Activated CD8-positive, alpha-beta memory T cell treated with anti-CD3 and anti-CD28 coated beads for 48 hours (primary cell): ENCODE data around the gene FAM222B.
"Not testable (repeated sequence)": the region's sequence is repeated elsewhere in the genome, so short reads cannot be mapped to it uniquely, and the experiment has no call there.

Experiments used
- DNase-seq, 3 experiments: peaks; one replicate each; pipeline ENCODE4 v3.0.0-alpha.2; 2020; ENCODE audit warnings: low read depth in 2 of 3, low spot score in 2 of 3

FAM222B gene

DNA sequence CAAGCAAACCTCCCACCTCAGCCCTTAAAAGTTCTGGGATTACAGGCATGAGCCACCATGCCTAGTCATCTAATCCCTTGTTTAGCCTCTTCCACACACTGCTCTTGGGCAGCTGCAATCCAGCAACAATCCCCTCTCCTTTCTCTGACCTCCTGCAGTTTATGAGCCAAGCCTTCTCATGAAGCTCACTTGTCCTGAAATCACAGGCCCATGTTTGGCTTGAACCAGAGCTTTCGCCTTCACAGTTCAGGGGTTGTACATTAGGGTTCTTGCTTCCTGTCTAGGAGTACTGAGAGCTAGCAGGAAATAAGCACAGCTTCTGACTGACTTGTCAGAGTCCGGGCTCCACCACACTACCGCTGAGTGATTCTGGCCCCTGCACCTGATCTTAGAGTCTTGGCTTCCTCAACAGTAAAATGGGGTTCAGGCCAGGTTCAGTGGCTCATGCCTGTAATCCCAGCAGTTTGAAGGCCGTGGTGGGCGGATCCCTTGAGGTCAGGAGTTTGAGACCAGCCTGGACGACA lies 28.5 kb upstream of the FAM222B start:
- DNase-seq = no peak

- DNase-seq = no peak
Measured at GRCh38 chr17:28867276-28867675, 24.7 kb upstream of the FAM222B start.

DNA sequence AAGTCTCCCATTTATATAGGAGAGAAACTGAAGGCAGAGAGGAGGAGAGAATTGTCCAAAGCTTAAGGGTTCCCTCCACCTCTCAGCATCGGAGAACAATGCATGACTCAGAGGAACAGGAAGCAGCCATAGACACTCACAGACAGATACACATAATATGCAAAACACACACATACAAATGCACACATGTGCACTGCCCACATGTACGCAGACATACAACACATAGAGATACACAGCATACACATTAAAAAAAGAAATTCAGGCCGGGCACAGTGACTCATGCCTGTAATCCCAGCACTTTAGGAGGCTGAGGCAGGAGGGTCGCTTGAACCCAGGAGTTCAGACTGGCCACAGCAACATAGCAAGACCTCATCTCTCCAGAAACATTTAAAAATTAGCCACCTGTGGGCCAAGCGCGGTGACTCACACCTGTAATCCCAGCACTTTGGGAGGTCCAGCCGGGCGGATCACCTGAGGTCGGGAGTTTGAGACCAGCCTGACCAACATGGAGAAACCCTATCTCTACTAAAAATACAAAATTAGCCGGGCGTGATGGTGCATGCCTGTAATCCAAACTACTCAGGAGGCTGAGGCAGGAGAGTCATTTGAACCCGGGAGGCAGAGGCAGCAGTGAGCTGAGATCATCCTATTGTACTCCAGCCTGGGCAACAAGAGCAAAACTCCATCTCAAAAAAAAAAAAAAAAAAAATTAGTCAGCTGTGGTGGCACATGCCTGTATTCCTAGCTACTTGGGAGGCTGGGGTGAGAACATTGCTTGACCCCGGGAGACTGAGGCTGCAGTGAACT lies 23.6 kb upstream of the FAM222B start:
- DNase-seq = no peak

- no peak for DNase-seq
Measured at GRCh38 chr17:28864991-28865849, 22.6 kb upstream of the FAM222B start.

DNA sequence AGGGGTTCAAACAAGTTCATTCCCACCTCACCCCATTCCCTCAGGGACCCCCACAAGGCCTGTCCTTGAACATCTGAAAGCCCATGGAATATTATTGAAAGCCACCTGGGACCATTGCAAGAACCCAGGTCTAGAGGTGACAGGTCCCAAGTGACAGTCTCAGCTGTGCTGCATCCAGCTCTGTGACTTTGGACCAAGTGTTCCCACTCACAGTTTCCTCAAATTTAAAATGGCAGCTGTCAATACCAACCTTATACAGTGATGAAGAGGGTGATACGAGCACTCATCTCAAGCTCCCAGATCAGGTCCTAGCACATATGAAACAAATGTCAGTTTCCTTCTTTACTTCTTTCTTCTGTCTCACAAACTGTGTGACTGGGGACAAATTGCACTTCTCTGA lies 21.4 kb upstream of the FAM222B start:
- no peak for DNase-seq

DNA sequence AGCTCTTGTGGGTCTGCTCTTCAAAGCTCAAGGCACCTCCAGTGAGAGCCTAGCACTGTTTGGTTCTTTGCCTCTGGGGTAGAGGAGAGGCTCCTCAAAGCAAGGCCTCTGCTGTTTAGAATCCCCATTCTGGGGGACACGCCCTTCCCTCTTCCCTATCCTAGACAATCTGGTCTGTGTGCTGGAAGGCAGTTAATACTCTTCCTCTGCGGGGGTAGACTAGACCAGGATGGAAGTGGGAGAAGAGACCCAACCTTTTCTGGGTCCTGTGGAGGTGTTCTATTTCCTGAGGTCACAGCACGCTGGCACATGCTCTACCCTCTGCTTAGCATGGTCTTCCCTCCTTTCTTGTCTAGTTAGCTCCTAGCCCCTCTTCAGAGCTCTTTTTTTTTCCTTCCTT lies 20.0 kb upstream of the FAM222B start:
- DNase-seq = no peak

DNA sequence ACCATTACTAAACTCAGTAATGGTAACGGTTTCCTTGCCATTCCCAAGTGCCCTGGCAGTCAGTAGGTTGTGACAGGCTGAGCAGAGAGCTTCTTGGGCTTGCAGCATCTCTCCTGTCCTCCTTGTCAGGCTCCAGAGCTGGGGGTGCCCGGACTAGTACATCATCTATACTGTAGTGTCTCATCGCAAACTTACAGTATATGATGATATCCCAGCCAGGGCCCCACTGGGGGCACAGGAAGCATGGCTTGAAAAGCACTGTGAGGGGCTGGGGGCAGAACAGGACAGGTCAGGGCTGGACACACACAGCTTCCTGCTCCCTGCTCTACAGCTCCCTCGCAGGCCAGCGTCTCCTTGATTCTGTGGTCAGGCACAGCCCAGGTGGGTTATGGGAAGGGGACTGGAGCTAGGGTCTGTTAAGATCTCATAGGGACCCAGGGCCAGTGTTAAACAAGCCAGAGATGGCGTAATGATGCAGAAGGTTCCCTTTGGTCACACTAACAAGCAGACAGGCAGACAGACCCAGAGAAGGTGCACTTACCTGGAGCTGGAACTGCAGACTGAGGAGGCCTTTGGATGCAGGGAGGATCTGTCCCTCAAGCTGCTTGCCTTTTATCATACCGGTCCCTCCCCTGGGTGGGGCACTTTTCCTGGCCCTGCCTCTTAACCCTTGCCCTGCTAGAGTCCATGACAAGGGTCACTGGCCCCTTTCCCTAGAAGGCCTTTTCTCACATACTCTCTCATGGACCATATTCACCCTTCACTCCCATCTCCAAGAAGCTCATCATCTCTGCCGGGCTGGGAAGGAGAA lies 19.0 kb upstream of the FAM222B start:
- no peak for DNase-seq

- no peak for DNase-seq
Measured at GRCh38 chr17:28860363-28860808, 17.8 kb upstream of the FAM222B start.

GRCh38 chr17:28858801-28859355 lies 16.3 kb upstream of the FAM222B start:
- no peak for DNase-seq

GRCh38 chr17:28857905-28858800 lies 15.6 kb upstream of the FAM222B start:
- DNase-seq = no peak

DNA sequence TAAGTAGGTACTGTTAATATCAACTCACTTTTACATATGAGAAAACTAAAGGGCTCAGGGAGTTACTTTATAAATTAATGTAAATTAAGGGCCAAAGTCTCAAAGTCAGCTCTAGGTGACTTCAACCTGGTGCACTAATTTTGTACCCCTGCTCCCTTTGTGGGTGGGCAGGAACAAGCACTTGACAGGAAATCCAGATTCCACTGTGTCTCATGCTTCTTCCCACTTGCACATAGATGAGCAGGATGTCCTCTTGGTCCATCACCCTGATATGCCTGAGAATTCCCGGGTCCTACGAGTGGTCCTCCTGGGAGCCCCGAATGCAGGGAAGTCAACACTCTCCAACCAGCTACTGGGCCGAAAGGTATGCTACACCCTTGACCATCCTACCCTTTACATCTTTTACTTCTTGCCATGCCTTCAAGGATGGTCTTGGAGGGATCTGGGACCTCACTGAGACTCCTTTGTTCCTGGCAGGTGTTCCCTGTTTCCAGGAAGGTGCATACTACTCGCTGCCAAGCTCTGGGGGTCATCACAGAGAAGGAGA lies 13.5 kb upstream of the FAM222B start:
- no peak for DNase-seq

GRCh38 chr17:28855336-28855679 lies 12.7 kb upstream of the FAM222B start:
- DNase-seq = no peak

- DNase-seq = peak; percentile 59 to 71 (median 62)
Measured at GRCh38 chr17:28854457-28855335, 12.1 kb upstream of the FAM222B start, which contains the start of gene ERAL1. Gene ERAL1 (plus strand): TSS chr17:28855016. CDS start chr17:28855035, 19 bp downstream.

- DNase-seq = no peak
Measured at GRCh38 chr17:28853295-28853694, 10.7 kb upstream of the FAM222B start.

DNA sequence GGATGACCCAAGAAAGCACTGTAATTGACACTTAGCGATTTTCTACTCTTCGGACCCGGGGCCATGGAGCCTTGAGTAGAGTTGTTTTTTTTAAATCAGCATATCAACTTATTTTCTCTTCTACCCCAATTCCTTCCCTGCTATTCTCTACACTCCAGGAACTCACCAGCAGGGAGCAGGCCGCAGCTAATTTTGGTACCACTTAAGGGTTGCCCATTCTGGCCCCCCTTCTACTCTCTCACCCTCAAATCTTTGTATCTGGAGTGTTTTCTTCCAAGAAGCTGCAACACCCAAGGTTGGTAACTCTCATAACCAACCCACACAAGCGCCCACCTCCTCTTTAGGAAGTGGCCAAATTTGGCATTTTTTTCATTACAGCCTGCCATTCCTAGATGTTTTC lies 6.7 kb upstream of the FAM222B start:
- no peak for DNase-seq

DNA sequence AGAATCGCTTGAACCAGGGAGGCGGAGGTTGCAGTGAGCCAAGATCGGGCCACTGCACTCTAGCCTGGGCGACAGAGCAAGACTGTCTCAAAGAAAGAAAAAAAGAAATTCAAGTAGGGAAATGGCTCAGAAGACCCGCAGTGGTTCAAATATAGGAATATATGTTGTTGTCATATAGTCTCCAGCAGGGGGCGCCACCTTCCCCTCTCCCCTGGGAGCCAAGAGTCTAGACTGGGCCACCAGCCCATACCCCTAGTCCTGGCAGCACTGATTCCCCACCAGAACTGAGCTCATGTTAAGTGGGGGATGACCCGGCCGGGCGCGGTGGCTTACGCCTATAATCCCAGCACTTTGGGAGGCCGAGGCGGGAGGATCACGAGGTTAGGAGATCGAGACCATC lies 6.1 kb upstream of the FAM222B start:
- DNase-seq = peak in 2 of 3 experiments; percentile 39 to 67

GRCh38 chr17:28846699-28847098 lies 4.1 kb upstream of the FAM222B start:
- DNase-seq = not testable (repeated sequence)

DNA sequence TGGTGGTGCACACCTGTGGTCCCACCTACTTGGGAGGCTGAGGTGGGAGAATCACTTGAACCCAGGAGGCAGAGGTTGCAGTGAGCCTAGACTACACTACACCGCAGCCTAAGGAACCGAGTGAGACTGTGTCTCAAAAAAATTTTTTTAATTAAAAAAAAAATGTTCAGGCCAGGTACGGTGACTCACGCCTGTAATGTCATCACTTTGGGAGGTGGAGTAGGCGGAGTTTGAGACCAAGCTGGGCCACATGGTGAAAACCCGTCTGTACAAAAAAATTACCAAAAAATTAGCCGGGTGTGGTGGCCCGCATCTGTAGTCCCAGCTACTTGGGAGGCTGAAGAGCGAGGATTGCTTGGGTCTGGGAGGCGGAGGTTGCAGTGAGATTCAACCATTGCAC lies 3.6 kb upstream of the FAM222B start:
- DNase-seq = no peak

DNA sequence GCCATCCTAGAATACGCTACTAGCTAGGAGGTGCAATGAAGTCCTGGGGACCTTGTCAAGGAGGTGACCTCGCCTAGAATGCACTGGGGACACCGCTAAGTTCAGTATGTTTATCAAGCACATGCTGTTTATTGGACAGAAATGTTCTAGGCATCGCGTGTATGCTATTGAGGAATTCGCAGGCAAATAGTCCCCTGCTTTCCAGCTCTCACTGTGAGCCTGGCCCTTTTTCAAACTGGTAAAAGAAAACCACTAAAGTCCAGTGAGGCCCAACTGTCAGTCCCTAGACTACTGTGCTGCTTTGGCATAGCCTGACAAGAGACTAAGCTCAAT lies 1.2 kb upstream of the FAM222B start:
- no peak for DNase-seq
